ENCODE results near the gene TUBB3. TPM values are rescaled to one million over a fixed set of nuclear protein-coding genes. Genes with fewer than 3 reads are reported as not detected.

The TUBB3 gene
- total and polyA plus RNA-seq, 2 of the 8 experiments (the other 6 are each of a cell fraction or from before 2014, with no cell fraction given) = 275 to 393 TPM

DNA sequence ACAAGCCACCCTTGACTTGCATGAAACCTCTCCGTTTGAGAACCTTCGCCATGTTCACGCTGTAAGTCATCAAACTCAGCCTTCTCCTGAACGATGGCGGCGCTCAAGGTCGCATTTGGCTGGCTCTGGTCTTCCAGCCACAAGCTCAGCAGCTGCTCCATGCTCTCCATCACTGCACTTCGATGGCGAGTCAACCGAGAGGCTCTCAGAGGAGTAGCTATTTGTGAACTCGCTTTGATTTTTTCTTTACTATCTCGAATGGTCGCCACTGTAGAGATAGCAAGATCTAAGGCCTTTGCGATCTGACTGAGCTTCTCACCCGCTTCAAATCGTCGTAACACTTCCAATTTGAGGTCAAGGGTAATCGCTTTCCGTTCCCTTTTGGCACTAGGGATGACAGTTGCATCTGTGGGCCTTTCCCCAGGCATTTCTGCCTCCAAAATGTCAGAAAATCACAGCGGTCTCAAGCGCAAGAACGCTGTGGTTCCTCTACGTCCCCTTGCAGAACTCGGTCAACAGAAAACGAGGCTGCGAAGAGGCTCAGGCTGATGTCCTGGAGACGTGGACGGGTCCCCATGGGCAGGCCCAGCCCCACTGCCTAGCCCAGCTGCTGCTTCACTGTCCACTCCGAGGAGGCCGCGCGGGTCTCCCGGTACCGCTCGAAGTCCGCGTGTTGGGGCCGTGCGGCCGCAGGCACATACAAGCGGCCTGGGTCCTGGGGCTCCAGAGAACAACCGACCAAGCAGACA lies 48.5 kb downstream of the TUBB3 start (continued):
- TF ChIP-seq, protein P1, sequence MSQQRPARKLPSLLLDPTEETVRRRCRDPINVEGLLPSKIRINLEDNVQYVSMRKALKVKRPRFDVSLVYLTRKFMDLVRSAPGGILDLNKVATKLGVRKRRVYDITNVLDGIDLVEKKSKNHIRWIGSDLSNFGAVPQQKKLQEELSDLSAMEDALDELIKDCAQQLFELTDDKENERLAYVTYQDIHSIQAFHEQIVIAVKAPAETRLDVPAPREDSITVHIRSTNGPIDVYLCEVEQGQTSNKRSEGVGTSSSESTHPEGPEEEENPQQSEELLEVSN (IDR thresholded peaks at IDR 0.05) = peak; percentile 55; the same call in 1 of the 2 replicates
- TF ChIP-seq, protein P2, sequence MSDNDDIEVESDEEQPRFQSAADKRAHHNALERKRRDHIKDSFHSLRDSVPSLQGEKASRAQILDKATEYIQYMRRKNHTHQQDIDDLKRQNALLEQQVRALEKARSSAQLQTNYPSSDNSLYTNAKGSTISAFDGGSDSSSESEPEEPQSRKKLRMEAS (IDR thresholded peaks at IDR 0.05) = peak; percentile 45; the same call in 1 of the 2 replicates
